Right renal pelvis (tissue), 4 donors: ENCODE measurements around the gene MTERF4. TPM values are rescaled to one million over a fixed set of nuclear protein-coding genes. Genes with fewer than 3 reads are reported as not detected.
"Not testable (repeated sequence)": the region's sequence is repeated elsewhere in the genome, so short reads cannot be mapped to it uniquely, and the experiment has no call there.

Experiments
- DNase-seq, 4 donors: peaks; one replicate each; pipeline ENCODE4 v3.0.0-alpha.2; 2013; ENCODE audit warnings: low read depth in 4 of 4, low spot score in 3 of 4, missing footprints in 1 of 4
- polyA plus RNA-seq, 4 donors: library from polyadenylated mRNA; unstranded; fragments of 120-200 nt; gene quantifications; one replicate each; pipeline ENCODE4 v1.2.1, GENCODE V29; 2013; ENCODE audit not compliant: insufficient read length in 4 of 4

Gene MTERF4
- polyA plus RNA-seq, 4 donors, result 54.9 to 68.0 (median 63.4) TPM

DNA sequence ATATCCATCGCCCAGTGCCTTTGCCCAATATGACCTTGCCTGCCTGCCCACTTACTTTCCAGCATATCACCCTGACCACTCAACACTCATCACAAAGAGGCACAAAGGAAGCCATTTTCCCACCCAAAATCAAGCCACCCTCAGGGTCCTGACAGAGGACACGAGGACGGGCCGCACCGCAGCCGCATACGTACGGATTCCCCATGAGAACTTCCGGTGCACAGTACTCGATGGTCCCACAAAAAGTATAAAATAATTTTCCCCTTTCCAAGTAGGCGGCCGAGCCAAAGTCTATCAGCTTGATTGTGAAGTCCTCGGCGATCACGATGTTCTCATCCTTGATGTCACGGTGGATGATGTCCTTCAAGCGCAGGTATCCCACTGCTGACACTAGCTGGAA is 10.0 kb upstream of the MTERF4 start:
- no peak for DNase-seq

DNA sequence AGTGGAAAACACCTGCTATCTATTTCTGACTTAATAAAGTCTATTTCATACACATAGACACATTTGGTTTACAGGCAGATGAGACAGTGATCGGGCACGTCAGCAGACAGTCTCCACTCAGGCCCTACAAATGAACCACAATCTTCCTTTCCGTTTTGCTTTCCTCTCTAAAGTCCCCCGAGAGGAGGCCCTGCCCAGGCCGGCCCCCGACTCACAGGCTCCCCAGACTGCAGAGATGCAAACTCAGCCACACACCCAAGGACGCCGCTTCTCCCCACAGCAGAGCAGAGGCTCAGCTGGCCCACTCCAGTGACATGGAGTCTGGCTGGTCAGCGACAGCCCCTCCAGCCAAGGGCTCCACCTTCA is 9.3 kb upstream of the MTERF4 start:
- DNase-seq, result no peak

DNA sequence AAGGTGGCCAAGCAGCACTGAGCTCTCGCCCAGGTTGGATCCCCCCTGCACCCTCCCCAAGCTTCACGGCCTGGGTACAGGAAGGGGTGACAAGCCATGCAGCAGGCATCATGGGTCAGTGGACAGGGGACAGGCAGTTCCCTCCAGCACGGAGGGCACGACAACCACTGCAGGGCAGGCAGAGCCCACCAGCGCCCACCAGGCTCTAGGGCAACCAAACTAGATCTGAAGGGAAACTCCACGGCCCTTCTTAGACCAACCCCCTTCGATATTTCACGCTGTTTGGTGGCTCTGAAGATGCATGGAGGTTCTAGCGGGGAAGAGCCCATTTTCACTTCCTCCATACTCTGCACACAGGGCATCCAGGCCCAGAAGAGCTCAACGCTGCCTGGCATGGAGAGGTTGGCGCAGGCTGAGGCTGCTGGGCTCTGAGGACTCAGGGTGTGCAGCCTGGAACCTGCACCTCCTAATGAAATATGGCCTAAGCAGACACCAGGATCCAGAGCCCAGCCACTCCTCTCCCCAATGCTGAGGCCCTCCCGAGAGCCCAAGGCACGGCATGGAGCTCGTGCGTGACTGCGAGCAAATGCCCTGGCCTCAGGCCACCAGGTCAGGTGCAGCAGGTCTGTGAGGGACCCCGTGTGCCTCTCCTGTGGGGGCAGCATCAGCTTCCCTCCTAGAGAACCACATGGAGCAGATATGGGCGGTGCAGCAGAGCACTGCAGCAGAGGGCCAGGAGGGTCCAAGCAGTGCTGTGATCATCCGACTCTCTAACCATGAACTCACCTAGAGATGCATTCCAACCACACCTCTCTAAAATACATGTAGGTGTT is 8.7 kb upstream of the MTERF4 start:
- DNase-seq, result no peak

DNA sequence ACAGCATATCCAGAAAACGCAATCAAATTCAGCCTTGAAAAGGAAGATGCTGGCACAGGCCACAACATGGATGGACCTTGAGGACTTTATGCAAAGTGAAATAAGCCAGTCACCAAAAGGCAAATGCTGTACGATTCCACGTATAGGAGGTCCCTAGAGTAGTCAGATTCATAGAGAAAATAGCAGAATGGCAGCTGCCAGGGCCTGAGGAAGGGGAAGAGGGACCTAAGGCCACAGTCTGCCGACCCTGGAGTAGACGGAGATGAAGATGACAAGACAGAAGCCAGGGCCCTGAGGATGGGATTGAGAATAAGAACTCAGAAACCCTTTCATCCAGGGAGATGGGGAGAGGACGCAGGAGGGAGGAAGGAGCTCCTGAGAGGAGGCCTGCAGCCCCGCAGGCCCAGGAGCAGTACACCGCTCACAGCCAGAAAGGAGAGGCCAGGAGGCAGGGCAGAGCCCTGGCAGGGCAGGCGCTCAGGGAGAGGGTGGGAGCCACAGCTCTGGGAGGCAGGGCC is 8.1 kb upstream of the MTERF4 start:
- DNase-seq, result no peak

DNA sequence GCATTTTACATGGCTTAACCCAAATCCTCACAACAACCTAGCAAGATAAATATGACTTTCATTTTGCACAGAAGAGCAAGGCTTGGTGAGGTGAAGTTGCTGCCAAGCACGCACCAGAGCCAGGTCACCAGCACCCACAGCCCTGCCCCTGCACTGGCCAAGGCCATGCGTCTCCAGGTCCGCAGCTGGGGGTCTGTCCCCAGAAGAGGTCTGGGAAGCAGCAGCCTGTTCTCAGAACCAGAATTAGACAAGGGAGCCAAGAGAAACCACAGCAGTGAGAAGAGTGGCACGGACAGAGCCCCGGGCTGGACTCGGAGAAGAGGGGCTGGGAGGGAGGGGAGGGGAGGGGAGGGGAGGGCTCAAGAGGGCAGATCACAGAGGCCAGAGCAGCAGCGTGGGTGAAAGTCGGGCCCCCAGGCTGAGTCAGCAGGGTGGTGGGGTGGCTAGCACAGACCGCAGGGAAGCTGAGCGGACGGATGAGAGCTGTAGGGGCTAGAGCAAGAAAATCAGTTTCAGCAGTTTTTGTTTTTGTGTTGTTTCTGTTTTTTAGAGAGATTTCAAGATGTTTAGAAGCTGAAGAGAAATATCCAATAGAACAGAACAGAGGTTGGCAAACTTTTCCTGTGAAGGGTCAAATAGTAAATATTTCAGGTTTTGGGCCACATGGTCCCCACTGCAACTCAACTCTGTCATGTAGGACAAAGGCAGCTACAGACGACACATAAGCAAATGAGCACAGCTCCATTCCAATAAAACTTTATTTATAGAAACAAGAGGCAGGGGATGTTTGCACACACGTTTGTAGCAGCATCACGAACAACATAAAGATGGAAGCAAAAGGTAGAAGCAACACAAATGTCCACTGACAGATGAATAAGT is 7.4 kb upstream of the MTERF4 start:
- DNase-seq, result no peak

DNA sequence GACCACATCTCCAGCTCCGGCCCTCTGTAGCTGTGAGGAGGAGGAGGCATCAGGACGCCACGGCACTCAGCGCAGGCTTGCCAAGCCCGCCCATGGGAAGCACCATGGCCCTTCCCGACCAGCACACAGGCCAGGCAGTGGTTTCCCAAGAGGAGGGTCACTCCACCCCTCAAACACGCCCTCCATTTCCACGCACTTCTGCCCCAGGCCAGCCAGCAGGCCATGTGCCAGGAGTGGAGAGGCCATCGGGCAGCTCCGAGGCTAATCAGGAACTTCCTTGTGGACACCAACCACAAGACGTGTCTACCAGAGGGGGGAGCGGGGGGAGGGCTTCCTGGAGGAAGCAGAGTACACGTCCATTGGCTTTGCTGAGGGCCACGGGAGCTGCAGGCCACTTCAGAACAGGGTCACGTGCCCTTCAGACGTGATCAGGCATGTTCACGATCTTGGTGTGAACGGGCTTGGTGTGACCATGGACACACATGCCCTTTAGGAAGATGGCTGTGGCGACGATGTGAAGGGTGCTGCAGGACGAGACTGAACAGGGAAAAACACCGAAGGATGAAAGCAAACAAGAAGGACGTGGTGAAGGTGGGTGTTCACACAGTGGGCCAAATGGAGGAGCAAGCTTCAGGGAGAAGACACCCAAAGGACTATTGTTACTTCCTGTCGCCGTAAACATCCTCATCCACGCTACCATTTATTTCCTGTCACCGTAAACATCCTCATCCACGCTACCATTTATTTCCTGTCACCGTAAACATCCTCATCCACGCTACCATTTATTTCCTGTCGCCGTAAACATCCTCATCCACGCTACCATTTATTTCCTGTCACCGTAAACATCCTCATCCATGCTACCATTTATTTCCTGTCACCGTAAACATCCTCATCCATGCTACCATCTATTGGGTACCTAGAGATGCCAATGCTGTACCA is 6.5 kb upstream of the MTERF4 start:
- no peak for DNase-seq

DNA sequence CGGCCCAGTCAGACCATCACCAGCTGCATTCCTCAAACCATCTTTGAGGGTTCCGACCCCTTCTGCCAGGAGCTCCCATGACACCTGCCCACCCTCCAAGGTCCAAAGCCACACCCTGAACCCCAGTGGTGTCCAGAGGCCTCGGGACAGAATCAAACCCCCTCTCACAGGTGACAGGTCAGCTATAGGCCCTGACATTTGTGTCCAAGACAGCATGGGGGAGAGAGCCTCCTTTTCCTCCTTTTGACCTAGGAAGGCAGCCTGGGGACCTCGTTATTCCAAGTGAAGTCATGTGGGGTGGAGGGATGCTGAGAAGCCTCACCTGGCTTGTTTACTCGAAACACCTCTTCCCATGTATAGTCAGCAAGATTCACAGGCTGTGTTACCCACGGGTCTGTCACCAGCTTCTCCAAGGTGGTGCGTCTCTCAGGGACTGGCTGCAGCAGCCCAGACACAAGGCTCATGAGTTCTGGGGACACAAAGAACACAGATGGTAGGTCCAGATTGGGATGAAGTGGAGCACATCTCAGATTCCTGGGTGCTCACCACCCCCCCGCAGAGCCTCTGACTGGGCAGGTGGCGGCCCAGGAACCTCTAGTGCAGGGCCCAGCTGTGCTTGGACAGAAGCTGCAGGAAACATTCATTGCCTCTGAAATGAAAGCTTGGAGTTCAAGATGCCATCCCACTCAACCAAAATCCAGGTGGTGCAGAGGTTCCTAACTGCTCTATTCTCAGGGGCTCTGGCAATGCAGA is 5.1 kb upstream of the MTERF4 start:
- DNase-seq, result no peak

DNA sequence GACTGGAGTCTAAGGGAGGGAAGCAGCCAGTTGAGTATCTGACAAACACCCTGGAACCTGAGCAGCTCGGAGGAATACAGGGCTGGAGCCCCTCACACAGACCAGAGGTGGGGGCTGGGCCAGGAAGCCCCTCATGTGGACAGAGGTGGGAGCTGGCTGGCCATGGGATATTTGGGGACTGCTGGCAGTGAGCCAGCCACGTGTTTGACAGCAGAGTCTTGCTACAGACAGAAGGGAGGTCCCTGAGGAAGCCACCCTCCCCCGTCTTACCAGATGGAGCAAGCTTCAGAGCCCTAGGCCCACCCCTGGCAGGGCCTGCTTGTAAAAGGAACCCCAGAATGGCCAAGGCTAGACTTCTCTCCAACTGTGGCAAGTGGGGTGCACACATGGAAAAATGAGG is 3.6 kb upstream of the MTERF4 start:
- no peak for DNase-seq

DNA sequence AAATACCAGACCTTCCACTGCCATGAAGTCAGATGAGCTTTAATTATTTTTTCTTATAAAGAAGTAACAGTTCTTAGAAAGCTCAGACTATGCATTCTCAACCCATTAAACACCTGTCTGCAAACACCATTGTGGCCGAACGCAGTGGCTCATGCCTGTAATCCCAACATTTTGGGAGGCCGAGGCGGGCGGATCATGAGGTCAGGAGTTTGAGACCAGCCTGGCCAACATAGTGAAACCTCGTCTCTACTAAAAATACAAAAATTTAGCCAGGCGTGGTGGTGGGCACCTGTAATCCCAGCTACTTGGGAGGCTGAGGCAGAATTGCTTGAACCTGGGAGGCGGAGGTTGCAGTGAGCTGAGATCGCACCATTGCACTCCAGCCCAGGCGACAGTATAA is 2.5 kb upstream of the MTERF4 start:
- DNase-seq, result not testable (repeated sequence)

DNA sequence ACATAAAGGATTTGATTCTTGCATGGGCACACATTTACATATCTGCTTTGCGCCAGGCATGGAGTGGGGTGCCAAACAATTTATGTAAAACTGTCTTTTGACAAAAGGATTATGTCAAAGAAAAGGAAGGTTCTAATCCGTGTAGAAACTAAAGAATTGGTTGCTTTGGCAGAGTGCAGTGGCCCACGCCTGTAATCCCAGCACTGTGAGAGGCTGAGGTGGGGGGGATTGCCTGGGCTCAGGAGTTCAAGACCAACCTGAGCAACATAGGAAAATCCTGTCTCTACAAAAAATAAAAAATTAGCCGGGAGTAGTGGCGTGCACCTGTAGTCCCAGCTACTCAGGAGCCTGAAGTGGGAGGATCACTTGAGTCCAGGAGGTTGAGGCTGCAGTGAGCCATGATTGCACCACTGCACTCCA is 1.1 kb upstream of the MTERF4 start:
- DNase-seq, result no peak

DNA sequence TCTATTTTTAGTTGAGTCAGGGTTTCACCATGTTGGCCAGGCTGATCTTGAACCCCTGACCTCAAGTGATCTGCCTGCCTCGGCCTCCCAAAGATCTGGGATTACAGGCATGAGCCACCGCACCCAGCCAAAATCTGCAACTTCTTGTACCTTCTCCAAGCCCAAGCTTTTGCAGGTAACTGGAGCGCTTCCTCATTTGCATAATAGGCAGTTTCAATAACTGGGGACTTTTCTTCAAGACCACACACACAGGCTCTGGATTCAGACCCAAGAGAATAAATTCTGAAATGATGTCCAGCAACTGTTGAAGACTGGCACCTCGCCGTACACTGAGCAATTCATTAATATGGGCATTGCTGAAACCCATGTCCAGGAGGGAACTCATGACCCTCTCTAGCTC is 2.8 kb downstream of the MTERF4 start:
- no peak for DNase-seq

DNA sequence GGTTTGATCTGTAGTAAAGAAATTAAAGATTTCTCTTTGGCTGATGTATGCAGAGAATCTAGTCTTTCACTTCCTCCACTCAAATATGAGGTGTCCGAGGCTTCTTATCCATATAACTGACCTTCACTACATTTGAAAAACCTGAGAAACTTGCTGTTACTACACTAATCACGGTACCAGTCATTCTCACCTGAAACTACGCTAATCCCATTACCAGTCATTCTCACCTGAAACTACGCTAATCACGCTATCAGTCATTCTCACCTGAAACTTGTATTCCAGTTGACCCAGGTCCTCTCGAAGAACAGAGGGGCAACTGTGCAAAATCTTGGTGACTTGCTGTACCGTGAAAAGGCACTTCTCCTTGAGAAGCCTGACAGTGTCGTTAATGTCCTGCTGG is 5.1 kb downstream of the MTERF4 start:
- DNase-seq, result no peak

DNA sequence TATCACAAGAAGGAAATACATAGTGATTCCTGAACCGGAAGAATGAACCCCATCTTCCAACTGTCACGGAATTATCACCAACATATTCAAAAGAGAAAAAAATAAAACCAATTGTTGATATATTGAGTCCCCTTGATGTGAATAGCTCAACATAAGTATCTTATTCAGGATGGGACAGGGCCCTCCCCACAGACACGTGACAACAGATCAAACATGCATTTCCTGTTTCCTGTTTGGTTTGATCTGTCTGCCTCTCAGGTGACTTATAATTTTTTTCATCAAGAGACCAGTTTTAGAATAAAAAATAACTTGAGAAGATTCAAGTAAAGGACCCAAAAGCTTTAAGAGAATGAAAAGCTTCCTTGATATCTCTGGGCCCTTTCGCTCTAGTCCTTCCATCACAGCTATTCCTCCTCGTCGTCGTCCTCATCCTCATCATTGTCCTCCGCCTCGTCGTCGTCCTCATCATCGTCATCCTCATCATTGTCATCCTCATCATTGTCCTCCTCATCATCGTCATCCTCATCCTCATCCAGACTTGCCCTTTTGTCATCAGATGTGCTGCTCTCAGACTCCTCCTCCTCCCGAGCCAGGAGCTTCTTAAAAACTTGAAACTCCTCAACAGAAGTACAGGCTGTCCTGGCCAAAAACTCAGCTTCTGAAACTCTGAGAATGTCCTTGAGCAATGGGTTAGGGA is 6.3 kb downstream of the MTERF4 start:
- no peak for DNase-seq

DNA sequence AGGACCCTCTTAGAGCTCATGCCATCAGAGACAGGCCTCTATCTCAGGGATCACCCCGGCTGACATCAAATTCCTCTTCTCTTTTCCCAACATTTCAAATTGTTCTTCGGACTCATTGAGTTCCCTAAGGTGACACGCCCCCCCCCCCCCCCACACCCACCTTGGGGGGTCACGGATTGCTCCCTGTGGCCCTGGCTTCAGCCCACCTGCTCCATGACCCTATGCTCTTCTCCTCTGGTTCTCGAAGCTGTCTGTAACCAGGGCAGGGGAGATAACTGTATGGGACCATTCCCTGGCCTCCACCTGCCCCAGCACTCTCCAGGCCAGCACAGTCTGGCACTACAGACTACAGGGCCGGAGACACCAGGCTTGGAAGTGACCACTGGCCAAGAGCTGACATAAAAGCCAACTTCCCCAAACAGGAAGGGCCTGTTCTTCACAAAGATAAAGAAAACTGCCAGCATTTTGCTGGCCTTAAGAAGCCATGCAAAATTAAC is 7.1 kb downstream of the MTERF4 start:
- no peak for DNase-seq

DNA sequence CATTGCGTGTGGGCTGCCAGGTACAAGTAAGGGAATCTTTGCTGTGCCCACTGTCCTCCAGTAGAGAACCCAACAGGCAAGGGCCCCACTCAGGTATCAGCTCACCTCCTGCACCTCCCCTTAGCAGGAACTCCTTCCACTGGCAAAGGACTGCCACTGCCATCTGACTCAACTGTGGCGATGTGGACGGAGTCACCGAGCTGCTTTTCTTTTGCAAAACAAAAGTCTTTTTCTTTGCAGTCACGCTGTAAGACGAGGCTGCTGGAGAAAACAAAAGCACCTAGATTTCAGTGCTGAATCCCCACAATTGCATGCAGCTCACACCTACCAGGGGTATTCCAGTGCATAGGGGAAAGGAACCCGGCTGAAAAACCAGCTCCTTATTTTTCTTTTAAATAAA is 7.9 kb downstream of the MTERF4 start:
- no peak for DNase-seq

DNA sequence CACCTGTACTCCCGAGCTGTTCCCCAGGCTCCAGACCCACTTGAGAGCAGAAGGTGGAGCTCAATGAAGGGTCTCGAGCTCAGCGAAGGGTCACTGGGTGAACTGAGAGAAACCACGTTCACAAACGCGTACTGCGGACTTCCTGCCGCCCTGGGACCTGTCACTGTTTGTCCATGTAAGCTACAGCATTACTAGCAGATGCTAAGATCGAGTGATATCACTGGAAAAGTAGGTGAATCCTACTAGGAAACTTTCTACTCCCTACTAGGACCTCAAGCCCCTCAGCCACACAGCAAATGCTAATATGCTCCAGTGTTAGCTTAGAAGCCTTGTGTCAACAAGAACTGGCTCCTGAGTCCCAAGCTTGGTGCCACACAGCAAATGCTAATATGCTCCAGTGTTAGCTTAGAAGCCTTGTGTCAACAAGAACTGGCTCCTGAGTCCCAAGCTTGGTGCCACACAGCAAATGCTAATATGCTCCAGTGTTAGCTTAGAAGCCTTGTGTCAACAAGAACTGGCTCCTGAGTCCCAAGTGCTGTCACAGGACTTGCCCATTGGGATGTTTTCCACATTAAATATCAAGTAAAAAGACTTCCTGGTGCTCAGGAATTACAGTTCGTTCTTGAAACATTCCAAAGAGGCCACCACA is 8.8 kb downstream of the MTERF4 start:
- not testable (repeated sequence) for DNase-seq

DNA sequence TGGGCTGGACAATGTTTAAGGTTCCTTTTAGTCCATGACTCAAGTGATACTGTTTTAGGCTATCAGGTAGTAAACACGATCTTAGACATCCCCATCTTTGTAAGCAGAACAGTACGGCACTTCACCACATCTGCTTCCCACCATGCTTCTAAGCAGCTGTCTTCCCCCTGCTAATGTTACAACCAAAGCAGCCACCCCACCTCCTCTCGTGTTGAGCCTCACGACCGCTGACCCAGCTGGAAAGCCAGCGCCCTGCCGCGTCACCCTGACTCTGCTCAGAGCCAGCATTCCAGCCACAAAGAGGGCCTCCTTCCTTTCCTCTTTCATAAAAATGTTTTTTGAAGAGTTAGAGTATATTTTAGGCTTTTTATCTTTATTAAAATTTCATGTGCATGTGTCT is 9.4 kb downstream of the MTERF4 start:
- no peak for DNase-seq

DNA sequence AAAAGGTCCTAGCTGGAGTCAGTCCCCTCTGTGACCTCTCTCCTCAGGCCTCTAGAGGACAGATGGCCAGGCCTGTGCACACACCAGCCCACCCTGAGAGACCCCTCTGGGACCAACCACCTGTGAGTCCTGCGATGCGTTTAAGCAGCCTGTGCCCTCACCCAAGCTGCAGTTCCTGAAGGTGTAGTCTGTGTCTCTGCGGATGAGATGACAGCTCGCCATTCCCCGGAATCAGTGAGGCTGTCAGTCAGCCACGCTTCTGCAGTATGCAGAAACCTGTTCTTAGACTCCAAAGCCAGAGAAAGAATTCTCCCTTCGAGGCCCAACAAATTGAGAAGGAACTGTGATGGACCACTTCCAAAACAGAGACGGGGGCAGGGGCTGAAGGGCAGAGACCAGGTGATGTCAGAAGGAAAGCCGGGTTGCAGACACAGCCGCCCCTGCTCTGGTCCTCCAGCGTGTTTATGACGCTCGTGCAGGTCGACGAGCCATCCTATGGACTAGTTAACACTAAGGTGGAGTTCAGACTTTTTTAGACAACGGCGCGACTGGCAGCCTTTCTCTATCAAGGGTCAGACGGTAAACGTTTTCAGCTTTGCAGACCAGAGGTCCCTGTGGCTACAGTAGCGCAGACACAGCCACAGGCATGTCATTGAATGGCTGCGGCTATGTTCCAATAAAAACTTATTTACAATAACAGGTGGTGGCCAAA is 10.2 kb downstream of the MTERF4 start:
- DNase-seq, result no peak
